Measurements from ENCODE around the gene GPATCH2.
"Not testable (repeated sequence)": the region's sequence is repeated elsewhere in the genome, so short reads cannot be mapped to it uniquely, and the experiment has no call there.

GPATCH2 gene

GRCh38 chr1:217523921-217524320, 107.0 kb downstream of the GPATCH2 start:
- not testable (repeated sequence) for DNase-seq

GRCh38 chr1:217522277-217522676, 108.6 kb downstream of the GPATCH2 start:
- DNase-seq: no peak

- no peak for DNase-seq
These were observed 109.6 kb downstream of the GPATCH2 start for GRCh38 chr1:217521317-217521716.

- no peak for DNase-seq
These were observed 124.0 kb downstream of the GPATCH2 start for GRCh38 chr1:217506878-217507277.

GRCh38 chr1:217498209-217498608, 132.7 kb downstream of the GPATCH2 start:
- DNase-seq: no peak

GRCh38 chr1:217495249-217495648, 135.6 kb downstream of the GPATCH2 start:
- DNase-seq: no peak

- DNase-seq: no peak
These were observed 136.1 kb downstream of the GPATCH2 start for GRCh38 chr1:217494767-217495166.

- no peak for DNase-seq
These were observed 137.6 kb downstream of the GPATCH2 start for GRCh38 chr1:217493290-217493689.

- DNase-seq: no peak
These were observed 146.0 kb downstream of the GPATCH2 start for GRCh38 chr1:217484871-217485270.

- DNase-seq: no peak
These were observed 148.4 kb downstream of the GPATCH2 start for GRCh38 chr1:217482356-217483102.

- DNase-seq: no peak
These were observed 152.4 kb downstream of the GPATCH2 start for GRCh38 chr1:217478450-217478849.

GRCh38 chr1:217472915-217473314, 158.0 kb downstream of the GPATCH2 start:
- no peak for DNase-seq

GRCh38 chr1:217471403-217471802, 159.5 kb downstream of the GPATCH2 start:
- no peak for DNase-seq

- DNase-seq: no peak
These were observed 160.9 kb downstream of the GPATCH2 start for GRCh38 chr1:217469983-217470382.

GRCh38 chr1:217465102-217465501, 165.8 kb downstream of the GPATCH2 start:
- DNase-seq: no peak

- DNase-seq: no peak
These were observed 168.2 kb downstream of the GPATCH2 start for GRCh38 chr1:217462666-217463065.

GRCh38 chr1:217462159-217462558, 168.7 kb downstream of the GPATCH2 start:
- DNase-seq: no peak

- no peak for DNase-seq
These were observed 173.9 kb downstream of the GPATCH2 start for GRCh38 chr1:217457016-217457415.

- no peak for DNase-seq
These were observed 174.6 kb downstream of the GPATCH2 start for GRCh38 chr1:217456261-217456660.

GRCh38 chr1:217453816-217454215, 177.1 kb downstream of the GPATCH2 start:
- DNase-seq: no peak

GRCh38 chr1:217449370-217449769, 181.5 kb downstream of the GPATCH2 start:
- DNase-seq: no peak

GRCh38 chr1:217443845-217444244, 187.0 kb downstream of the GPATCH2 start:
- DNase-seq: no peak

- DNase-seq: no peak
These were observed 193.5 kb downstream of the GPATCH2 start for GRCh38 chr1:217437376-217437775.

- DNase-seq: no peak
These were observed 195.7 kb downstream of the GPATCH2 start for GRCh38 chr1:217435204-217435603.

GRCh38 chr1:217433664-217434063, 197.2 kb downstream of the GPATCH2 start:
- DNase-seq: no peak

All from NCI-H526 treated with DMSO at 0.1 percent for 48 hours (cell line).